GM21423 (cell line): ENCODE measurements around the gene TOM1.

Source experiments
- ATAC-seq: cut with Tn5 transposase; IDR thresholded peaks from one replicate; pipeline ENCODE4 v1.9.1; 2021; ENCODE audit warnings: mild to moderate bottlenecking, moderate library complexity; ENCODE audit not compliant: unreplicated experiment

TOM1 gene

GRCh38 chr22:35322893-35323292, 23.2 kb downstream of the TOM1 start:
- ATAC-seq: no peak

GRCh38 chr22:35323305-35323704, 23.6 kb downstream of the TOM1 start:
- no peak for ATAC-seq

GRCh38 chr22:35324067-35324466, 24.4 kb downstream of the TOM1 start:
- no peak for ATAC-seq

GRCh38 chr22:35324762-35325161, 25.1 kb downstream of the TOM1 start:
- ATAC-seq: no peak

GRCh38 chr22:35325209-35325608, 25.5 kb downstream of the TOM1 start:
- ATAC-seq: no peak

GRCh38 chr22:35326854-35327562, 27.3 kb downstream of the TOM1 start:
- ATAC-seq: no peak

- no peak for ATAC-seq
These were observed 28.2 kb downstream of the TOM1 start for GRCh38 chr22:35327690-35328471.

GRCh38 chr22:35328472-35328885, 28.8 kb downstream of the TOM1 start:
- ATAC-seq: no peak

GRCh38 chr22:35329114-35329847, 29.6 kb downstream of the TOM1 start:
- ATAC-seq: no peak

- ATAC-seq: no peak
These were observed 30.7 kb downstream of the TOM1 start for GRCh38 chr22:35330258-35330861.

GRCh38 chr22:35332278-35332677, 32.6 kb downstream of the TOM1 start:
- no peak for ATAC-seq

GRCh38 chr22:35333220-35333619, 33.5 kb downstream of the TOM1 start:
- no peak for ATAC-seq

GRCh38 chr22:35334004-35334403, 34.3 kb downstream of the TOM1 start:
- no peak for ATAC-seq

- no peak for ATAC-seq
These were observed 35.8 kb downstream of the TOM1 start for GRCh38 chr22:35335468-35335867.

GRCh38 chr22:35335936-35336781, 36.5 kb downstream of the TOM1 start:
- ATAC-seq: no peak

- no peak for ATAC-seq
These were observed 38.2 kb downstream of the TOM1 start for GRCh38 chr22:35337932-35338331.

GRCh38 chr22:35341090-35341874, 41.6 kb downstream of the TOM1 start:
- no peak for ATAC-seq

- no peak for ATAC-seq
These were observed 42.7 kb downstream of the TOM1 start for GRCh38 chr22:35342390-35342789.

GRCh38 chr22:35343664-35344550, 44.2 kb downstream of the TOM1 start:
- no peak for ATAC-seq
